Measurements from ENCODE around the gene ITGA1.
"Not testable (repeated sequence)": the region's sequence is repeated elsewhere in the genome, so short reads cannot be mapped to it uniquely, and the experiment has no call there.

ITGA1 gene

DNA sequence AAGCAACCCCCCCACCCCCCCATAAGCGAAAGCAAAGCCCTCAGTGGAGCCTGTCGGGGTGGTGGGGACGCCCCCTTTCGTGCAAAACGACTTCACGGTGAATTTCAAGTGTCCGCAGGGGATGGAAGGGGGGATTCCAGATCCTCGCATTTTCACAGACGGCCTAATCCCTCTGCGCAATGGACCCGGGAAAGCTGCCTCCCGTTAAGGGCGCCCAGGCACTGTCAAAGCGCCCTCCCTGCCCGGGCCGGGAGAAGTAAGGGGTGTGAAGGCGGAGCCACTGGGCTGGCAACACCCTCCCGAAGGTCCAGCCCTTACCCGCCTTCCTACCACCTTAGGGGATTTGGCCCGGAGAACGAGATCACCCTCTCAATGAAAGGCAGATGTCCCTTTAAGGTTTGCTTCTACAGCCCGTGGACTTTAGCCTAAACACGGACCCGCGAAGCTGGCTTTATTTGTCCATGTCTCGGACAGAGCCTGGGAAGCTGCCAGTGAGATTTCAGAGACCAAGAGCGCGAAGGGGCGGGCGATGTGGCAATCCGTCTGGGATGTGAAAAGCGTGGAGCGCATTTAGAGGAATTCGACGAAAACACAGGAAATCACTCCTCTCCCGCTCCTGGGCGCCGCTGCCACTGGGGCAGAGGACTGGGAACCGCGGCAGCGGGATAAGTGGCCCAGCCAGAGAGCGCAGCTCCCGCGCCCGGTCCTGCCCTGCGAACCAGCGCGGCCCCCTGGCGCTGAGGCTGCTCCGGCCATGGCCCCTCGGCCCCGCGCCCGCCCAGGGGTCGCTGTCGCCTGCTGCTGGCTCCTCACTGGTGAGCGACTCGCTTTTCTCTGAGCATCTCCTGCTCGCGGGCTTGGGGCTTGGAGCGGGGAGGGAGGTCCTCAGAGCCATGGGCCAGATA lies at the start of gene ITGA1, which contains the start of gene PELO:
TSS of gene ITGA1 (plus strand) at position 317 of the 905 bp plus-strand sequence. CDS start at position 755, 438 bp downstream.
TSS of gene PELO (plus strand) at position 317 of the 905 bp plus-strand sequence. CDS start 12,479 bp downstream, outside the sequence.
- DNase-seq (ENCODE audit: insufficient read length, low spot score) (peak; percentile 82), FAIRE-seq (peak; percentile 97)

DNA sequence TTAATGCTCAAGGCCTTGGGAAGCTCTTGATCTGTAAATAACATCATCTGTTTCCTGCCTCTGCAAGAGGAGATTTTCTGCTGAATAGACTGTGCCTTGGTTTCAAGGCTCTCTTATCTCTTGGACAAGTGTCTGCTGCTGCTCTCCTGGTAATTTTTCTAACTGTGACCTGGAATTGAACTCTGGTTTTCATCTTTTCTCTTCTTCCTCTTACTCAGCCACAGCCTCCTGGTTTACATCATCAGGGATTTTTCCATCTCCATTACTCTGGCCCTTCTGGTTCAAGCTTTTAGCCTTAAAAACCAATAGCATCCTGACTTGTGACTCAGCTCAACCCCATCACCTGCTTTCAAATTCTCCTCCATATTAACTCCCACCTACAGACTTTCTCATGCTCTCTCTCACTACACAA lies 49.6 kb upstream of the ITGA1 start:
- FAIRE-seq (no peak), DNase-seq (ENCODE audit: insufficient read length, low spot score) (no peak)

DNA sequence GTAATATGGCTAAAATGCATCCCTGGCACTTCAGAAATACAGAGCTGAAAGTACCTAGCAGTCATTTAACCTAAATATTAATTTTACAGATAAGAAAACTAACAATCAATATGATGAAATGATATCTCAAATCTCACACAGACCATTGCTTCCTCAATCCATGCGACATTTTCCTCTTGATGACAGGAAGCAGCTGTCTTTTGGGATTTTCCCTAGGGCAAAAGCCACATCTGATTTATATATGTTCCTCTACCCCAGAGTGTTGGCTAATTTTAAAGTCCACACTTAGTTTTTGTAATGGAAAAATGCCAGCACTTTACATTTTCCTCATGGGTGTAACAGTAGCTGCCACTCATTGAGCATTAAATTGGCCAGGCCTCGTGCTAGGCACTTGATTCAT lies 47.7 kb upstream of the ITGA1 start:
- no peak for DNase-seq (ENCODE audit: insufficient read length, low spot score)
- FAIRE-seq = no peak

DNA sequence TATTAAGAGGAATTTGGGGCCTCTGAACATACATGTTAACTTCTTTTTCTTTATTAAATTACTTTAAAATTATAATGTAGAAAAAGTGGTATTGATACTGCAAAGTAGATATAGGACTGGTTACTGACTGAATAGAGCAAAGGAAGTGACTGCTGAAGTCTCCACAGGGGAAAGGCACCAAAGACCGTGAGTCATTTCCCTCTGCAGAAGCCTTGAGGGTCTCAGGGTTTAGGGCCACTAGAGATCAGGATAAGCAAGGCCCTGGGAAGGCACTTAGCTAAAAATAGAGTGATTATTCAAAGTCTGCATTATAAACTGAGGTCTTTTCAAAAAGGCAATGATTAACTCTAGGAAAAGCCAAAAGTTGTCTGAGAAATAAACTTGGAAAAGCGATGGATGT lies 44.7 kb upstream of the ITGA1 start:
- DNase-seq (ENCODE audit: insufficient read length, low spot score) (no peak), FAIRE-seq (no peak)

DNA sequence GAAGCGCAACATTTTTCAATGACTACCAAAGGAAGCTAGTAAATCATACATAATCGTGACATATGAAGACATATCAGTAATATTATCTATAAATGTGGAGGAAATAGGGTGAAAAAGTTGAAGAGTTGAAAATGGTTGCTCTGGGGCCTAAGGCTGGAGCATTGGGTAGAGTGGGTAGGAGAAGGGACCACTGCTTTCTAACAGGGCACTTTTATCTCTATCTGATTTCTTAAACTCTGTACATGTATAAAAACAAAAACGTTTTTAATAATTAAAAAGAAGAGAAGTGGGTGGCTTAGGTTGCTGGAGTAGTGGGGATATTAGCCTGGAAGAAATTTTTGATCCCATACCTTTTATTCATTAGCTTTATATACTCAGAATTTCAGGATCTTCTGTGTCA lies 44.2 kb upstream of the ITGA1 start:
- DNase-seq (ENCODE audit: insufficient read length, low spot score) (no peak), FAIRE-seq (no peak)

DNA sequence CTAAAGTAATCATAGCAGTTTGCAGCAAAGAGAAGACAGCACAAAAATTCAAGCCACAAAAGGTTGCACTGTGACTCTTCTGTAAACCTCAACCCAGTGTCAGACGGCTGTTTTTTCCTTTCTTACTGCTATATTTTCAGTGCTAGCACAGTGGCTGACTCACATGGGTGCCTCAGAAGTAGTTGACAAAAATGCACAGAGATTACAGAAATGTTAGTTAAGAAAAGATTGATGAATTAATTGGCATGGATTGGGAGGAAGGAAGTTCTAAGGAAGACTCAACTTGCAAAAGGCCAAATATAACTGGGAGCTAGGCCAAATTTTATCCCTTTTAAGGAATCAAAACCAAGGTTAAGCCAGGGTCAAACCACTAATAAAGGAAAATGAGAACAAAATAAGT lies 43.7 kb upstream of the ITGA1 start:
- no peak for FAIRE-seq
- DNase-seq (ENCODE audit: insufficient read length, low spot score) = no peak

DNA sequence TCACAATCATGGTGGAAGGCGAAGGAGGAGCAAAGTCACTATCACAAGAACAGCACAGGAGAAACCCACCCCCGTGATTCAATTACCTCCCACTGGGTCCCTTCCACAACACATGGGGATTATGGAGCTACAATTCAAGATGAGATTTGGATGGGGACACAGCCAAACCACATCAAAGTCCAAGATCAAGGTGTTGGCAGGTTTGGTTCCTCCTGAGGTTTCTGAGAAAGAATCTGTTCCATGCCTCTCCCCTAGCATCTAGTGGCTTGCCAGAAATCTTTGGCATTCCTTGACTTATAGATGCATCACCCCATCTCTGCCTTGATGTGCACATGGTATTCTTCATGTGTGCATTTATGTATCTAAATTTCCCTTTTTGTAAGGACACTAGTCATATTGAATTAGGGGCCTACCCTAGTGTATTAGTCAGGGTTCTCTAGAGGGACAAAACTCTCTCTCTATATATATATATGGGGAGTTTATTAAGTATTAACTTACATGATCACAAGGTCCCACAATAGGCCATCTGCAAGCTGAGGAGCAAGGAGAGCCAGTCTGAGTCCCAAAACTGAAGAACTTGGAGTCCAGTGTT lies 42.8 kb upstream of the ITGA1 start:
- not testable (repeated sequence) for FAIRE-seq; DNase-seq (ENCODE audit: insufficient read length, low spot score)

DNA sequence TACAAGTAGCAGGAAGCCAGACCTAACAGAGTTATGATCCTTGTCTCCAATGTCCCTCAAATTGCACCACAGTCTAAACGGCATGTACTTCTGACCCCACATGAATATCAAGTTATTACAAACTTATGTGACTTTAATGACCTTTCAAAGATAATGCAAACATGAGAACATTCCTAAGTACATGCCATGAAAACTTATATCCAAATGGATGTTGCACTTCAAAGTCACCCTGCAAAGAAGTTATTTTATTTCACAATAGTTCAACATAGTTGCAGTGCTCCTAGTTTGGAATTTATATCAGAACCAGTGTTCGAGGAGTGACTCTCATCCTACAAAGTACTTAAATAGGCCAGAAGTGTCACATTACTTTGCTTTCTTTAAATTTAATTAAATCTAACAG lies 41.2 kb upstream of the ITGA1 start:
- peak; percentile 75 for FAIRE-seq
- DNase-seq (ENCODE audit: insufficient read length, low spot score) = no peak

DNA sequence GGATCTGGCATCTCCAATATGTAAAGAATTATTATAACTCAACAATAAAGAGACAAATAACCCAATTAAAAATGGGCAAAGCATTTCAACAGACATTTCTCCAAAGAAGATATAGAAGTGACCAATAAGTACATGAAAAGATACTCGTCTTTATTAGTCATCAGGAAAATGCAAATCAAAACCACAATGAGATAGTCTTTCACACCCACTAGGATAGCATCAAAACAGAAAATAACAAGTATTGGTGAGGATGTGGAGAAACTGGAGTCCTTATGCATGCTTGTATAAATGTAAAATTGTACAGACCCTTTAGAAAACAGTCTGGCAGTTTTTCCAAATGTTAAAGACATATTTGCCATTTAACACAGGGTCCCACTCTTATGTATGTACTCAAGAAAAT lies 39.1 kb upstream of the ITGA1 start:
- FAIRE-seq = peak; percentile 58

DNA sequence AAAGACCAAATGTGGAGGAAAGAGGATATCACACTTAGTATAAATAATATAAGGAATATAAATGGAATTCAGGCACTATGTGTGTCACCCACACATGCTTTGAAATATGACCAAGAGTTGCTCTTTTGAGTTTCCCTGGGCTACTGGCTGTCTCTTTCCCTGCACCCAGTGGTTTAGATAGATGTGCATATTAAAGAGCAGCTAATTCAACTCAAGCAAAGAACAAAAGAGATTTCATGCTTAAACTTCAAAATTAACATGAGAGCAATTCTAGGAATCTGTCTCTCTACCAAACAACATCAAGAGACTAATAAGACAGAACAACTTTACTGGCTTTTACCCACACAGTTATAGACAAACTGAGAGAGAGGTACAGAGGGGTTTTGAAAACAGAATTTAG lies 38.0 kb upstream of the ITGA1 start:
- no peak for FAIRE-seq
- DNase-seq (ENCODE audit: insufficient read length, low spot score) = no peak

More for the DNA sequence above, 39.1 kb upstream of the ITGA1 start:
- DNase-seq (ENCODE audit: insufficient read length, low spot score) = no peak

DNA sequence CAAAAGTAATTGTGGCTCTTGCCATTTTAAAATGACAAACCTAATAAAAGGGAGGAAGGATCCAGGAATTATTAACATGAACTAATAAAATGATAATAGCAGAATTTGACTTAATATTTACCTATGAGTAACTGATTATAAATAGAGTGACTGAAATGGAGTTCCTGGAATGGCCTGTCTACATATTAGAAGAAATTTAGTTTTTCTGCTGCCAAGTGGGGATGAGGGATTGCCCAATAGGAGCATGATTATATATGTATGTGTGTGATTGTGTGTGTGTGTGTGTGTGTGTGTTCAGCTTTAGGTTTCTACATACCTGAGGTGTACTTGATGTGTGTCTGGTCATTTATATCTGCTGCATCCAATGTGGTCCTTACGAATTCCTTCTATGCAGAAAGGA lies 36.6 kb upstream of the ITGA1 start:
- FAIRE-seq (peak; percentile 51), DNase-seq (ENCODE audit: insufficient read length, low spot score) (no peak)

DNA sequence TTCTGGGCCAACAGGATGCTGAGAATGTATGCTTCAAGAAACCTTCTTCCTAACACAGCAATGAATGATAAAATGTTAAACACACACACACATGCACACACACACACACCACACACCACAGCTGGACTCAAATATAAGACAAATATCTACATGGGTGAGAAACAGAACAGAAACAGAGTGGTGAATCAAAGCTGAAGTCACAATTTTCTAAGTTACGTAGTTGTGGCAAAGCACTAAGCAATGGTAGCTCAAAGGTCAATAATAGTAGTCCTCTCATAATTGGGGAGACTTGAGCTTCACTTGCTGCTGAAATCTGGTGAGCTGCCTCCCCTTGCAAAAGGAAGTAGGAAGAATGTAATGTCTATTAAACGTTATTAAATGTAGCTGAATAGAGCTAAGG lies 33.7 kb upstream of the ITGA1 start:
- DNase-seq (ENCODE audit: insufficient read length, low spot score) (no peak), FAIRE-seq (no peak)

DNA sequence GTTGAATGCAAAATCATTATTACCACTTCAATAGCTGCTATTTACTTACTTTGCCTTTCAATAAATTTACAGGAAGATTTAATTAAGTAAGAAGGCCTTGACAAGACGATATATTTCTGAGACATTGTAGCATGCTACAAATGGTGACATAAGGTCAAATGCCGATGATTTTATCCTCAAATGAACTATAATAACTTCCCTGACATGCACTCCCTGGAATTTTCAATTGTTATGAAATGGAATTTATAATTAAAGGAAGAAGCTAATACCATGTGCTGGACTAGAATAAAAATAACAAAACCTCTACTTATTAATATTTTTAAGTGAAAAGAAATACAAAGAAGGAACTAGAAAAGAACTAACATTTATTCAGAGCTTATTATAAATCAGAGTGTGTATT lies 30.2 kb upstream of the ITGA1 start:
- DNase-seq (ENCODE audit: insufficient read length, low spot score) (no peak), FAIRE-seq (no peak)

DNA sequence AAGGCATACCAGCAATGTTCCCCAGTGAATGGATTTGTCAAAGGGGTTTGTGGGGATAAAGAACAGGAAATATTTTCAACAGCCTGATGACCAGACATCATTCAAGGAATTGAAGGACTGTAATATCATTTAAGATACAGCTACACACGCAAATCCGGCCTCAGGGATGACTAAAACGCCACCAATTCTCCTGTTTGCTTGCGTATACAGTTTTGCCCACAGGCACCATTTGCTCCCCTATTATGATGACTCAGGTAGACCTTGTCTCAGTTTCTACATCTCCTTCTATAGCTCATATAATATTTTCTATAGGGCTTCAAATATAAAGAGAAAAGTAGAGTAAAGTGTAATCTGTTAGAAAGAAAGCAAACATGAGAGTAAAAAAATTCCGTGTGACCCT lies 29.7 kb upstream of the ITGA1 start:
- no peak for DNase-seq (ENCODE audit: insufficient read length, low spot score)
- FAIRE-seq = no peak

DNA sequence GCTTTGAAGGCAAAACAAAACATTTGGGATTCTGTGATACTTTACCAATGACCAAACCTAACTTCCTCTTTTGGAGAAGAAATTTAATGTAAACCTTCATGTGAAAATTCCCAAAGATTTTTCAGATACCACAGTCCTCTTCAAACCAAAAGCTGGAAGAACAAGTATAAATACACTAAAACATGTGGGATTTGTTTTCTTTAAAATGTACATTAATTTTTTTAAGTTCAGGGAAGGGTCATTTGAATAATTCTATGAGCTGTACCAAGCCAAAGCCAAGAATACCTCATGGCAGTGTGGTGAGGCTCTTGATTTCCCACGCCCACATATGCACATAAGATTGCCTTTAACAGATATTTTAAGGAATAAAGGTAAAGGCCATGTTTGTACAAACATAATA lies 28.4 kb upstream of the ITGA1 start:
- DNase-seq (ENCODE audit: insufficient read length, low spot score) (no peak), FAIRE-seq (no peak)

DNA sequence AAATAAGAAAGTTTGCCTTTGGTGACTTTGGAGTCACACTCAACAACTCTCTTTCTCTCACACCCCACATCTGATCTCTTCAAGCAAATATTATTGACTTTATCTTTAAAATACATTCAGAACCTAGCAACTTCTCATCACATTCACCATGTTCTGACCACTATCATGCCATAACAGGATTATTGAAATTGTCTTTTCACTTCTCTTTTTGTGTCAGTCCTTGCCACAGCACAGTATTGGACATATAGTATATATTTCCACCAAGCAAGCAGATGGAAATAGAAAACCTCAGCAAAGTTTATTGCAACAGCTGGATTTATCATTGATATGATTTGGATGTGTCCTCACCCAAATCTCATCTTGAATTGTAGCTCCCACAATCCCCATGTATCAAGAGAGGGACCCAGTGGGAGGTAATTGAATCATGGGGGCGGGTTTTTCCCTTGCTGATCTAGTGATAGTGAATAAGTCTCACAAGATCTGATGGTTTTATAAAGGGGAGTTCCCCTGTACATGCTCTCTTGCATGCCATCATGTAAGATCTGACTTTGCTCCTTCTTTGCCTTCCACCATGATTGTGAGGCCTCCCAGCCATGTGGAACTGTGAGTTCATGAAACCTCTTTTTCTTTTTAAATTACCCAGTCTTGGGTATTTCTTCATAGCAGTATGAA lies 26.9 kb upstream of the ITGA1 start:
- FAIRE-seq (no peak), DNase-seq (ENCODE audit: insufficient read length, low spot score) (no peak)

DNA sequence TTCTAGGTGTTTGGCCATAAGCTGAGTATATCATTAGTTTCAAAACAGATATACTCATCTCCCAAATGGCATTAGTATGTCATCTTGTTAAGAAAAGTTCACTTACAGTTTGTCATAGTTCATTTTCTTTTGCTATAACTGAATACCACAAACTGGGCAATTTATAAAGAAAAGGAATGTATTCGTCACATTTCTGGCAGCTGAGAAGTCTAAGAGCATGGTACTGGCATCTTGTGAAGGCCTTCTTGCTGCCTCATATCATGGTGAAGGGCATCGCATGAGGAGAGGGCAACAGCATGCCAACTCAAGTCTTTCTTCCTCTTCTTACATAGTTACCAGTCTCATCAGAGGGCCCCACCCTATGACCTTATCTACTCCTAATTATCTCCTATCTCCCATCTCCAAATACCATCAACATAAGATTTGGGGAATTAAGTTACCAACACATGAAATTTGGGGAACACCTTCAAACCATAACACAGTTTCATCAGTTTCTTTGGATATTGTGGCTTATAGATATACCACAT lies 20.4 kb upstream of the ITGA1 start:
- no peak for DNase-seq (ENCODE audit: insufficient read length, low spot score)
- FAIRE-seq = no peak

DNA sequence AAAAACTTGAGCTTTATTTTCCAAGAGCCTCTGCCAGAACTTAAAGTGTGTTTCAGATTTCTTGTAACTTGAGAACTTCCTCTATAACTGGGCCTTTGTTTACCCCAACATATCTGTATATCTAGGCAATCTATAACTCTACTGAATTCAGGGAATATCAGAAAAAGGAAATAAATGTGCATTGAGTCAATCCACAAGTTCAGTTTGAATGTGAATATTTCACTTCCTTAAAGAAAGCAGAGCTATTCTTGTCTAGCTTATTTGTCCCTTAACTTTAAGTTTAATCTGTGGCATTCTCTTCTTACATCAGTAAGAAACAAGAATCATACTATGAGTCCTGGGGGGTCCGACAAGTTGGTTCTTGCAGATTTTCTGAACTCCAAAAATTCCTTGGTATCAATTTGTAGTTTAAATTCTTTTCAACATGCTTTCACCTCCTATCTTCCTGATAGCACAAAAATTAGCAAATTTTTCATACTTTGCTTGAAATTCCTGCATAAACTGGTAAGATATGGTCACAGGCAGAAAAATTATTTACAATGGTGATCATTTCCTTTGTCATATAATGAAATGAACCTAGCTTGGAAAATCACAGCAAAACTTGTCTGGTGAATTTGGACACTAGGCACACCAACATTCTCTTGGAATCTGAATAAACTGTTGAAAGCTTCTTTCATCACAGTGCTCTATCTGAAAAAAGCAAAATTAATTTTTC lies 19.8 kb upstream of the ITGA1 start:
- FAIRE-seq = no peak

DNA sequence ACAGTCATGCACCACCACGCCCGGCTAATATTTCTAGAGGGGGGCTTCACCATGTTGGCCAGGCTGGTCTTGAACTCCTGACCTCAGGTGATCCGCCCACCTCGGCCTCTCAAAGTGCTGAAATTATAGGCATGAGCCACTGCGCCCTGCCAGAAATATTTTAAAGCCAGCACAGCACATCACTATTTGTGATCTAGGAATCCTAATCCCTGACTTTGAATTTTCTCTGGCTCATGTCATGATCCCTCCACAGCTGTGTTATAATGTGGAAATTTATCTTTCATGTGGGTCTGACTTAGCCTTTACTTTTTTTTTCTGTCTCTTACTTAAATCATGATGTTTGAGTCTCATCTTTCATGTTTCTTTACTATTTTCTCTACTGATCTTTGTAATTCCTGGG lies 18.7 kb upstream of the ITGA1 start:
- no peak for DNase-seq (ENCODE audit: insufficient read length, low spot score)
- no peak for FAIRE-seq

More for the DNA sequence above, 19.8 kb upstream of the ITGA1 start:
- no peak for DNase-seq (ENCODE audit: insufficient read length, low spot score)

DNA sequence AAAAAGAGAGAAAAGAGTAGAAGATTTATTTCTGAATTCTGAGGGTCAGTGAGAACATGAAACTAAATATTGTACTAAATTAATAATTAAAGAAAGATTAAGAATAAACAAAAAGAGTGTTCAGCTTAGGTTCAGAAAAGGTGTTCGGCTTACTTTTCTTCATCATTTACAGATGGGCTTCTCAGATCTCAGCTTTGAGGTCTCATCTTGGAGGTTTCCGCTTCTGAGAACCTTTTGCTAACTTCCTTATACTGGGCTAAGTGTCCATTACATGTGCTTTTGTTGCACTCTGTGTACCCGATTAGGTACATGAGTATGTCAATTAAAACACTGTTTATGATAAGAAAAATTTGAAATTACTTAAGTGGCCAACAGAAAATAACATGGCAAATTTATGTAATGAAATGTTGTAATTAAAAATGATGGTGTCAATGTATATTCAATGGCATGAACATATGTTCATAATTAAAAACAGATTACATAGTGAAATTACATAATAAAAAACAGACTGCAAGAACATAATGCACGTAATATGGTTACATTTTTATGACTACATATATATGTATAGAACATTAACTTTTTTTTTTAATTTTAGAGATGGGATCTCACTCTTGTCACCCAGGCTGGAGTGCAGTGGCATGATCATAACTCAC lies 17.3 kb upstream of the ITGA1 start:
- DNase-seq (ENCODE audit: insufficient read length, low spot score) = no peak
- no peak for FAIRE-seq

Data from HTR-8/SVneo (cell line).